ENCODE measurements around the gene RRM2.
"Not testable (repeated sequence)": the region's sequence is repeated elsewhere in the genome, so short reads cannot be mapped to it uniquely, and the experiment has no call there.

Gene RRM2

DNA sequence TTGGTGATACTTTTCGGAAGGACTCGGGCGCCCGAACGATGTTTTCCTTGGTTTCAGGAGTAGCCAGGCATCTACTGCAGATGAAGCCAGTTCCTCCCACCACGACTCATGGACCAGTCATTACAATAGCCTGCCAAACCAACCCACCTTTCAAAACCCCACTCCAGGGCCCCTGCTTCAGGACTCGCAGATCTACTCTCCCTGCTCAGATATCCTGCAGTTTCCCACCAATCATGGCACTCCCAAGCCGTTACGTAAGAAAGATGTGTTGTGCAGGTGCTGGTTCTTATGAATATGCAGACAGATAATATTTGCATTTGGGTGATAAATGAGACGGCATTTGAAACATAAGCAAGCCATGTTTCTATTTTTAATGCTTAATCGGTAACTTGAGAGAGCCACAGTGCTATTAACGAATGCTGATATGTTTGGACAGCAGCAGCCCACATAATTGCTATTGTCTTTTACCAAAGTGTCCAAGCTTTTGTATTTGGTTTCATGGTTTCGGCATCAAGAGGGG is 38.8 kb upstream of the RRM2 start:
- H3K4me1 ChIP-seq (ENCODE audit: insufficient read depth, low read length), result peaks cover 6% of the 10 kb centered on the region
- peaks cover 40% of the 10 kb centered on the region for H3K27me3 ChIP-seq (ENCODE audit: insufficient read depth, low read length)
- no peak overlapping the region for H3K4me3 ChIP-seq (ENCODE audit: low read length)
- no peak overlapping the region for H2AFZ ChIP-seq (ENCODE audit: low read depth, low read length)
- H3K9me3 ChIP-seq (ENCODE audit: low read length), result no peaks in the 10 kb centered on the region
- no peaks in the 10 kb centered on the region for H3K36me3 ChIP-seq (ENCODE audit: insufficient read depth, low read length)

DNA sequence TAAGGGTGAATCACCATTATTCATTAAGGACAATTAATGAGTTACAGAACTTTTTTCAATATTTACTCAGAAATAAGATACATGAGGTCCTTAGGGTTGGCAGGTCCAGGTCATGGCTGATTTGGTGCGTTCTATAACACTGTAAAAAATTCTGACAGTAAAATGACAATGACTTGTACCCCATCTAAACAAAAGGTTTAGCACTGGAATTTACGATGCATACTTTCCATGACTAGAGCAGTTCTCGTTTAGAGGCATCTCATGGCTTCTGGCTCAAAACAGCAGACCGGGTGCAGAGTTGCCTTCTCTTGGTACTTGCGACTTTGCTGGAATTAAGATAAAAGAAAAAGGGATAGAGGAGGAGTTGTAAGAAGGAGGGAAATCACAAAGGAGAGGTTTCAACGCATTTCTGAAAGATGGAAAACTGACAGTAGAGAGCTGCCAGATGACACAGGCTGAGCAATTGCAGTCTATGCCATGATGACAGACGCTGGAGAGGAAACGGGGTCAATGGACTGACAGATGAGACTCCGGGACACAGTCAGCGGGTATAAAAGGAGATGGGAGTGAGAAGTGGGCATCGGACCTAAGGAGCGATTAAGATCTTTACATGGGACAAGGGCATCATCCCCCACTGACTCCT is 38.2 kb upstream of the RRM2 start:
- no peak overlapping the region for H3K4me3 ChIP-seq (ENCODE audit: low read length)
- H3K9me3 ChIP-seq (ENCODE audit: low read length), result no peaks in the 10 kb centered on the region
- peaks cover 2% of the 10 kb centered on the region for H3K4me1 ChIP-seq (ENCODE audit: insufficient read depth, low read length)
- peaks cover 35% of the 10 kb centered on the region for H3K27me3 ChIP-seq (ENCODE audit: insufficient read depth, low read length)
- no peak overlapping the region for H2AFZ ChIP-seq (ENCODE audit: low read depth, low read length)
- H3K36me3 ChIP-seq (ENCODE audit: insufficient read depth, low read length), result no peaks in the 10 kb centered on the region

DNA sequence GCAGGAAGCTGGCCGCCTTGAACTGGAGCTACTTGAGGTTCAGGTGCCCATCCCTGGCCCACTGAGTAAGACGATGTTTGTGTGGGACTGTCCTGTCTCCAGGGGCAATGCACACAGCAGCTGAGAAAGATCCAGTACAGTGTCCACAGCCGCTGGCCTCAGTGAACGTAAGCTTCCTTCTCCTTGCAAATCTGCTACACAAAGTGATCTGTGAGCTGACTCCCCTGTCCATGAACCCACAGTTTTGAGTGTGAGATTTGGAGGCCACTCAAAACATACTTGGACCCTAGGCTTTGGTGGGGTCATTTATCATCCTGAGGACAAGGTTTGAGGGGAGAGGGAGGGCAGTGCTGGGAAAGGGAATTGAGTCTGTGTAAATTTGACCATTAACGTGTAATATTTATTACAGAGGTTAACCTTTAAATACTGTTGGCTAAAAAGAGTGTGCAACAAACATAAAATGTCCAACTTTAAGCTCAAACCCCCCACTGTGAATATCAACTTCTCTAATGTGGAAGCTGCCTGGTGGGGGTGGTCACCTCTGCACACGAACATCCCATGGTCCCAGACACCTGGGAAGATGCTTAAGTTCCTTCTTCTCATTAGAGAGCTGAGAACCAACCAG is 37.4 kb upstream of the RRM2 start:
- Histone ChIP-seq H3K4me1 (ENCODE audit: insufficient read depth, low read length) (no peaks in the 10 kb centered on the region), H3K27me3 (ENCODE audit: insufficient read depth, low read length) (peaks cover 34% of the 10 kb centered on the region), H2AFZ (ENCODE audit: low read depth, low read length) (no peak overlapping the region), H3K9me3 (ENCODE audit: low read length) (no peaks in the 10 kb centered on the region), H3K4me3 (ENCODE audit: low read length) (no peak overlapping the region), H3K36me3 (ENCODE audit: insufficient read depth, low read length) (no peaks in the 10 kb centered on the region)

DNA sequence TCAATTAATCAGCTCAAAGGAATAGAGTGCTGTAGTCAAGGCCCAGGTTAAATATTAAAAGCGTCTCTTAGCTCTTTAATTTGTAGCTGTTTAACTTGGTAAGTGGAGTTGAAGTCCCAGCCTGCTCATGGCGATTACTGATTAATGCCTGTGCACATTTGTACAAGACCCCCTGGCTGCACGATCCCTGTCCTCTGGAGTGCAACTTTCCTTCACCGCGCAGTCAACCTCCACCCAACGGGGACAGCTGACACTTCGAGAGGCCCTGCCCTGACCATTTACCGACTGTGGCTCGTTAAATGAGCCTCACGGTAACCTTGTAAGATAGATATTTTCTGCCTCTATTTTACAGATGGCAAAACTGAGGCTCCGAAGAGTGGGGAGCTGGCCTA is 36.9 kb upstream of the RRM2 start:
- no peaks in the 10 kb centered on the region for H3K4me1 ChIP-seq (ENCODE audit: insufficient read depth, low read length)
- H3K27me3 ChIP-seq (ENCODE audit: insufficient read depth, low read length), result peaks cover 30% of the 10 kb centered on the region
- H3K9me3 ChIP-seq (ENCODE audit: low read length), result no peaks in the 10 kb centered on the region
- no peak overlapping the region for H2AFZ ChIP-seq (ENCODE audit: low read depth, low read length)
- H3K36me3 ChIP-seq (ENCODE audit: insufficient read depth, low read length), result no peaks in the 10 kb centered on the region
- H3K4me3 ChIP-seq (ENCODE audit: low read length), result no peak overlapping the region

DNA sequence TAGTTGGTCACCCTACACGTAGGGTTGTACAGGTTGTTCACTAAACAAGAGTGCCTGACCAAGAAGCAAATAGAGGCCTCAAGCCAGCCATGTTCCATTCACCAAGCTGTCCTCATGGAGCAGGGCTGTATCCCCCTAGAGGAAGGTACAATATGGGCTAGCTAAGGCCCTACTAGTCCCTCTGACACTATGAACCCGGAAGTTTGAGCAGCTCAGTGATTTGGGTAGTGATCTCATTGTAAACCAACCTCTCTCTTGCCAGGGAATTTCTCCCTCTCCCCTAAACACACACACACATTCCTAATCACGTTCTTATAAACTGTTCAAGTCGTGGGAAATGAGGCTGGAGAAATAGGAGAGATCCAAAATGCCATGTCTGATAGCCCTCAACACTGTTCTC is 35.6 kb upstream of the RRM2 start:
- H3K36me3 ChIP-seq (ENCODE audit: insufficient read depth, low read length), result no peaks in the 10 kb centered on the region
- H2AFZ ChIP-seq (ENCODE audit: low read depth, low read length), result no peak overlapping the region
- H3K27me3 ChIP-seq (ENCODE audit: insufficient read depth, low read length), result peaks cover 22% of the 10 kb centered on the region
- no peaks in the 10 kb centered on the region for H3K4me1 ChIP-seq (ENCODE audit: insufficient read depth, low read length)
- no peaks in the 10 kb centered on the region for H3K9me3 ChIP-seq (ENCODE audit: low read length)
- H3K4me3 ChIP-seq (ENCODE audit: low read length), result no peak overlapping the region

DNA sequence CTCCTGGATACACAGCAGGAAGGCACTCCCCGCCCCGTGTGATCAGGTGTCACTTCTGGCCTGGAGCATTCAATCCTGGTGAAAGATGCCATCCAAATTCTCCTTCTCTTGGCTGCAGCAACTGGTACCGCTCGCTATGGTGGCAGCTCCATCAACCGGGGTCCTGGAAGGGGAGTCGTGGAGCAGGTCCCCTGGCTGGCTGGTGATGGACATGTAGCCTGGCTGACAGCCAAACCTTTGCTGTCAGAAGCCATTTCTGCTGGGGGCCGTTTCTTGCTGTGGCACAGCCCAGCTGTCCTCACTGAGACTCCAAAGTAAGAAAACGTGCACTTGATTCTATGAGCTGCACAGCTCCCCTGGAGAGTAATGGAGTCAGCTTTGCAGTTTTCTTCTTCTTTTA is 35.2 kb upstream of the RRM2 start:
- Histone ChIP-seq H2AFZ (ENCODE audit: low read depth, low read length) (no peak overlapping the region), H3K9me3 (ENCODE audit: low read length) (no peaks in the 10 kb centered on the region), H3K4me3 (ENCODE audit: low read length) (no peak overlapping the region), H3K27me3 (ENCODE audit: insufficient read depth, low read length) (peaks cover 22% of the 10 kb centered on the region), H3K4me1 (ENCODE audit: insufficient read depth, low read length) (no peaks in the 10 kb centered on the region), H3K36me3 (ENCODE audit: insufficient read depth, low read length) (no peaks in the 10 kb centered on the region)

DNA sequence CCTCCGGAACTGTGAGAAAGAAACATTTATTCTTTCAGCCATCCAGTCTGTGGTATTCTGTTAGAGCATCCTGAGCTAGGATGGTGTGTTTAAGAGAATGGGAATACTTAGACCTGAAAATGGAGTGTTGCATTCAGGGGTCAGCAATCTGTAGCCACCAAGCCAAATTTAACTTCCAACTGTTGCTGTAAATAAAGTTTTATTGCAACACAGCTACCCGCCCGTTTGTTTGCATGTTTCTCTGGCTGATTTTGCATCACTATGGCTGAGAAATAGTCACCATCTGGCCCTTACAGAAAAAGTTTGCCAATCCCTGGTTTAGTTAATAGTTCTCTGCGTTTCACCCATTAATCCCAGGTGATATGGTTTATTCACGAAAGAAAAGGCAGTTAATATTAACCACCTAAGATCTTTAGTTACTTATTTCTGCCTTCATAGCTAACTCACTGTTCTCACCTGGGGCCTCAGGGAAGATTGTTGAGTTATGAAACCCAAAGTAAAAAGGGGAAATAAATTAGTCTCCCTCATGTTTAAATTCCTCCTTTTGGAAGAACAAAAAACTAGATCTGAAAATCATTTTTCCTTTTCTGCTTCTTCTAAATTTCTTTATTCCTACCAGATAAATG is 32.9 kb upstream of the RRM2 start:
- H3K36me3 ChIP-seq (ENCODE audit: insufficient read depth, low read length), result no peaks in the 10 kb centered on the region
- peaks cover 9% of the 10 kb centered on the region for H3K27me3 ChIP-seq (ENCODE audit: insufficient read depth, low read length)
- no peaks in the 10 kb centered on the region for H3K9me3 ChIP-seq (ENCODE audit: low read length)

DNA sequence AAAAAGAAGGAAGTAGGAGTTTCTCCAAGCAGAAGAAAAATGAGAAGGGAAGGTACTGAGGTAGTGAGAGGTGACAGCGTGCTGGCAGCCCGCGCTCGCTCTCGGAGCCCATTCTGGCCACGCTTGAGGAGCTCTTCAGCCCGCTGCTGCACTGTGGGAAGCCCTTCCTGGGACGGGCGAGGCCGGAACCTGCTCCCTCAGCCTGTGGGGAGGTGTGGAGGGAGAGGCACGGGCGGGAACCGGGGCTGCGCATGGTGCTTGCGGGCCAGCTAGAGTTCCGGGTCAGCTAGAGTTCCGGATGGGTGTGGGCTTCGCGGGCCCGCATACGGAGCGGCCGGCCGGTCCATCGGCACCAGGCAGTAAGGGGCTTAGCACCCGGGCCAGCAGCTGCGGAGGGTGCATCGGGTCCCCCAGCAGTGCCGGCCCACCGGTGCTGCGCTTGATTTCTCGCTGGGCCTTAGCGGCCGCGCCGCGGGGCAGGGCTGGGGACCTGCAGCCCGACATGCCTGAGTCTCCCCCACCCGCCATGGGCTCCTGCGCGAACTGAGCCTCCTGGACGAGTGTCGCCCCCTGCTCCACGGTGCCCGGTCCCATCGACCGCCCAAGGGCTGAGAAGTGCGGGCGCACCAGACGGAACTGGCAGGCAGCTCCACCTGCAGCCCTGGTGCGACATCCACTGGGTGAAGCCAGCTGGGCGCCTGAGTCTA is 31.2 kb upstream of the RRM2 start:
- H3K4me1 ChIP-seq (ENCODE audit: insufficient read depth, low read length), result peaks cover 16% of the 10 kb centered on the region
- H3K36me3 ChIP-seq (ENCODE audit: insufficient read depth, low read length), result no peaks in the 10 kb centered on the region
- no peaks in the 10 kb centered on the region for H3K9me3 ChIP-seq (ENCODE audit: low read length)
- H2AFZ ChIP-seq (ENCODE audit: low read depth, low read length), result no peak overlapping the region
- no peak overlapping the region for H3K4me3 ChIP-seq (ENCODE audit: low read length)
- H3K27me3 ChIP-seq (ENCODE audit: insufficient read depth, low read length), result peaks cover 5% of the 10 kb centered on the region

More for the DNA sequence above, 32.9 kb upstream of the RRM2 start:
- Histone ChIP-seq H3K4me1 (ENCODE audit: insufficient read depth, low read length) (peaks cover 10% of the 10 kb centered on the region), H2AFZ (ENCODE audit: low read depth, low read length) (no peak overlapping the region), H3K4me3 (ENCODE audit: low read length) (no peak overlapping the region)

DNA sequence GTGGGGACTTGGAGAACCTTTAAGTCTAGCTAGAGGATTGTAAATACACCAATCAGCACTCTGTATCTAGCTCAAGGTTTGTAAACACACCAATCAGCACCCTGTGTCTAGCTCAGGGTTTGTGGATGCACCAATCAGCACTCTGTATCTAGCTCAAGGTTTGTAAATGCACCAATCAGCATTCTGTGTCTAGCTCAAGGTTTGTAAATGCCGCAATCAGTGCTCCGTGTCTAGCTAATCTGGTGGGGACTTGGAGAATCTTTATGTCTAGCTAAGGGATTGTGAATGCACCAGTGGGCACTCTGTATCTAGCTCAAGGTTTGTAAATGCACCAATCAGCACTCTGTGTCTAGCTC is 30.7 kb upstream of the RRM2 start:
- H2AFZ ChIP-seq (ENCODE audit: low read depth, low read length); H3K27me3 ChIP-seq (ENCODE audit: insufficient read depth, low read length); H3K36me3 ChIP-seq (ENCODE audit: insufficient read depth, low read length); H3K9me3 ChIP-seq (ENCODE audit: low read length); H3K4me3 ChIP-seq (ENCODE audit: low read length): not testable (repeated sequence)
- H3K4me1 ChIP-seq (ENCODE audit: insufficient read depth, low read length), result peaks cover 21% of the 10 kb centered on the region

DNA sequence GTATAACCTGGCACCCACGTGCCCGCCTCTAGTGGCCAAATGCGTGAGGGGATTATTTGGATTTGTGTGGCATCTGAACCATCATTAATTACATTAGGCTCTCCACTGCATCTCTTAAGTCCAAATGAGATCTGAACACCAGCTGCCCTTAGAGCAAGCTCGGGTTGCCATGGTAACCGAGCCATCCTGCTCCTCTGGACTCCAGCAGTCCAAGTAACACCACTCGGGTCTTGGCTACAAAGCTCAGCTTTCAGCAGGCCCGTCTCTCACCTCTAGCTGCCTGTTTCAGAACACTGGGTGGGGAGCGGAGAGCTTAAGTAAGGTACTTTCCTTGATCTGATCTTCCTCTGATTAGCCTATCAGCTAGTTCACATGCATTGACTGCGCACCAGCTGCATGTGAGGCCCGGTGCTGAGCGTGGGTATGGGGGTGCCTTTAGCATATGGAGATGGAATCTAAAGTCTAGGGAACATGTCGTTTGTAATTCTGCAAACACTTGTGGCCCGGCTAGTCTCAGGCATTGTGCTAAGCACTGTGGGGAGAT is 28.2 kb upstream of the RRM2 start:
- Histone ChIP-seq H3K4me3 (ENCODE audit: low read length) (no peak overlapping the region), H3K27me3 (ENCODE audit: insufficient read depth, low read length) (no peaks in the 10 kb centered on the region), H3K36me3 (ENCODE audit: insufficient read depth, low read length) (no peaks in the 10 kb centered on the region), H2AFZ (ENCODE audit: low read depth, low read length) (no peak overlapping the region), H3K4me1 (ENCODE audit: insufficient read depth, low read length) (peaks cover 24% of the 10 kb centered on the region), H3K9me3 (ENCODE audit: low read length) (no peaks in the 10 kb centered on the region)

DNA sequence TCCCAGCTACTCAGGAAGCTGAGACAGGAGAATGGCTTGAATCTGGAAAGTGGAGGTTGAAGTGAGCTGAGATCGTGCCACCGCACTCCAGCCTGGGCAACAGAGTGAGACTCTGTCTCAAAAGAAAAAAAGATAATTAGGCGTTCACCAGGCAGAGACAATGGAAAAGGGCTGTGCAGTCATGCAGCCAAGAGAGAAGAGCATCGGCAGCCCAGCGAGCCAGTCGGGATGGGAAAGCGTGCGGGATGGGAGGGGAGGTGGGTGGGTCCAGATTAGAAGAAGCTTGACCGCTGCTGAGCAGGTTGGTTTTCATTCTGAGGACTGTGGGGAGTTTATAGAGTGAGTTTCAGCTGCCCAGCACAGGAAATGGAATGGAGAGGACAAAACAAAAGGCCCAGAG is 27.4 kb upstream of the RRM2 start:
- Histone ChIP-seq H3K4me3 (ENCODE audit: low read length) (no peak overlapping the region), H3K4me1 (ENCODE audit: insufficient read depth, low read length) (peaks cover 24% of the 10 kb centered on the region), H2AFZ (ENCODE audit: low read depth, low read length) (no peak overlapping the region), H3K9me3 (ENCODE audit: low read length) (no peaks in the 10 kb centered on the region), H3K36me3 (ENCODE audit: insufficient read depth, low read length) (no peaks in the 10 kb centered on the region), H3K27me3 (ENCODE audit: insufficient read depth, low read length) (no peaks in the 10 kb centered on the region)

DNA sequence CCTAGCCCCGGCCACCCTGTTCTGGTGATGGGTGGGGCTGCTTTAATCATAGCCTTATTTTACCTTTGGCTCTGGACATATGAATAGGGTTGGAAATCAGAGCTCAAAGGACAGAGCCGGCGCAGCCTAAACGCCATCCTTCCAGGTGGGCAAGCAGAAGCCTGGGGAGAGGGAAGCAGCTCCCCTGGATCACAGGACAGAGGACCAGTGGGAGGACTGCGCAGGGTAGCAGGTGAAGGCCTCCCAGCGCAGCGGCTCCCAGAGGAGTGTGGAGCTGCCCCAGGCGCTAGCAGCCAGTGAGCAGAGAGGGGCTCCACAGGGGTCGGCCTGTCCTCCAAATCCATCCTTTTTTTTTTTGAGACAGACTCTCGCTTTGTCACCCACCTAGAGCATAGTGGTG is 25.9 kb upstream of the RRM2 start:
- no peaks in the 10 kb centered on the region for H3K9me3 ChIP-seq (ENCODE audit: low read length)
- no peak overlapping the region for H2AFZ ChIP-seq (ENCODE audit: low read depth, low read length)
- H3K4me3 ChIP-seq (ENCODE audit: low read length), result no peak overlapping the region
- H3K27me3 ChIP-seq (ENCODE audit: insufficient read depth, low read length), result no peaks in the 10 kb centered on the region
- peaks cover 28% of the 10 kb centered on the region for H3K4me1 ChIP-seq (ENCODE audit: insufficient read depth, low read length)
- H3K36me3 ChIP-seq (ENCODE audit: insufficient read depth, low read length), result no peaks in the 10 kb centered on the region

All from neuron (in vitro differentiated cells).